ENCODE results near the gene RNF150. TPM values are rescaled to one million over a fixed set of nuclear protein-coding genes. Genes with fewer than 3 reads are reported as not detected.

The RNF150 gene
- total RNA-seq, 1 donor from 2014 or later = 9.1 TPM

- Histone ChIP-seq H3K9me3 (no peaks in the 10 kb centered on the region), H3K27ac (no peak overlapping the region), H3K36me3 (no peaks in the 10 kb centered on the region), H3K4me3 (no peak overlapping the region), H3K4me1 (peaks cover 6% of the 10 kb centered on the region), H3K27me3 (no peaks in the 10 kb centered on the region)
- no peak for DNase-seq (ENCODE audit: extremely low spot score in 2 of 2)
- TF ChIP-seq POLR2A (IDR thresholded peaks at IDR 0.05) = no peak
- no peak for TF ChIP-seq POLR2AphosphoS5 (IDR thresholded peaks at IDR 0.05; ENCODE audit: insufficient read depth in 1 of 2, low read depth in 1 of 2)
- TF ChIP-seq, protein P1, sequence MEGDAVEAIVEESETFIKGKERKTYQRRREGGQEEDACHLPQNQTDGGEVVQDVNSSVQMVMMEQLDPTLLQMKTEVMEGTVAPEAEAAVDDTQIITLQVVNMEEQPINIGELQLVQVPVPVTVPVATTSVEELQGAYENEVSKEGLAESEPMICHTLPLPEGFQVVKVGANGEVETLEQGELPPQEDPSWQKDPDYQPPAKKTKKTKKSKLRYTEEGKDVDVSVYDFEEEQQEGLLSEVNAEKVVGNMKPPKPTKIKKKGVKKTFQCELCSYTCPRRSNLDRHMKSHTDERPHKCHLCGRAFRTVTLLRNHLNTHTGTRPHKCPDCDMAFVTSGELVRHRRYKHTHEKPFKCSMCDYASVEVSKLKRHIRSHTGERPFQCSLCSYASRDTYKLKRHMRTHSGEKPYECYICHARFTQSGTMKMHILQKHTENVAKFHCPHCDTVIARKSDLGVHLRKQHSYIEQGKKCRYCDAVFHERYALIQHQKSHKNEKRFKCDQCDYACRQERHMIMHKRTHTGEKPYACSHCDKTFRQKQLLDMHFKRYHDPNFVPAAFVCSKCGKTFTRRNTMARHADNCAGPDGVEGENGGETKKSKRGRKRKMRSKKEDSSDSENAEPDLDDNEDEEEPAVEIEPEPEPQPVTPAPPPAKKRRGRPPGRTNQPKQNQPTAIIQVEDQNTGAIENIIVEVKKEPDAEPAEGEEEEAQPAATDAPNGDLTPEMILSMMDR (IDR thresholded peaks at IDR 0.05) = no peak
- intact Hi-C loops (cut with DNase I) = no loop called here
These were observed 55.6 kb downstream of the RNF150 start for GRCh38 chr4:141077611-141078225.

- Histone ChIP-seq H3K27me3 (no peaks in the 10 kb centered on the region), H3K4me3 (no peak overlapping the region), H3K36me3 (no peaks in the 10 kb centered on the region), H3K9me3 (no peaks in the 10 kb centered on the region), H3K27ac (no peak overlapping the region), H3K4me1 (peaks cover 6% of the 10 kb centered on the region)
- intact Hi-C loops (cut with DNase I) = no loop called here
- DNase-seq (ENCODE audit: extremely low spot score in 2 of 2) = no peak
- TF ChIP-seq POLR2A (IDR thresholded peaks at IDR 0.05) (no peak), POLR2AphosphoS5 (IDR thresholded peaks at IDR 0.05; ENCODE audit: insufficient read depth in 1 of 2, low read depth in 1 of 2) (no peak)
- TF ChIP-seq, protein P1 (IDR thresholded peaks at IDR 0.05) = no peak
These were observed 57.7 kb downstream of the RNF150 start for GRCh38 chr4:141075553-141075952.

GRCh38 chr4:141074098-141074878, 59.0 kb downstream of the RNF150 start:
- Histone ChIP-seq H3K9me3 (no peaks in the 10 kb centered on the region), H3K27ac (no peak overlapping the region), H3K4me3 (no peak overlapping the region), H3K4me1 (peaks cover 6% of the 10 kb centered on the region), H3K27me3 (no peaks in the 10 kb centered on the region), H3K36me3 (no peaks in the 10 kb centered on the region)
- no peak for DNase-seq (ENCODE audit: extremely low spot score in 2 of 2)
- TF ChIP-seq POLR2A (IDR thresholded peaks at IDR 0.05) (no peak), POLR2AphosphoS5 (IDR thresholded peaks at IDR 0.05; ENCODE audit: insufficient read depth in 1 of 2, low read depth in 1 of 2) (no peak)
- TF ChIP-seq, protein P1 (IDR thresholded peaks at IDR 0.05) = no peak
- intact Hi-C loops (cut with DNase I) = no loop called here

DNA sequence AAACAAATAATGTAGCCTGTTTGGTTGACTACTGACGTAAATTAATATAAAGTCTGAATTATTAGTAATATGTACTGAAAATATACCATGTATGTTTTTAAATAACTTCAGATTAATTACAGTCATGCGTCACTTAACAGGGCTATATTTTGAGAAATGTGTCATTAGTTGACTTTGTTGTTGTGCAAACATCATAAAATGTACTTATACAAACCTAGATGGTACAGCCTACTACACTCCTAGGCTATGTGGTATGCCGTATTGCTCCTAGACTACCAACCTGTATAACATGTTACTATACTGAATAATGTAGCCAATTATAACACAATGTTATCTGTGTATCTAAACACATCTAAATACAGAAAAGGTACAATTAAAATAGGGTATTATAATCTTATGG, 66.6 kb downstream of the RNF150 start:
- TF ChIP-seq, protein P1 (IDR thresholded peaks at IDR 0.05) = no peak
- no peak for TF ChIP-seq POLR2AphosphoS5 (IDR thresholded peaks at IDR 0.05; ENCODE audit: insufficient read depth in 1 of 2, low read depth in 1 of 2)
- no peak for TF ChIP-seq POLR2A (IDR thresholded peaks at IDR 0.05)
- no peaks in the 10 kb centered on the region for H3K9me3 ChIP-seq
- no peaks in the 10 kb centered on the region for H3K27me3 ChIP-seq
- H3K27ac ChIP-seq = no peak overlapping the region
- H3K4me3 ChIP-seq = no peak overlapping the region
- H3K36me3 ChIP-seq = no peaks in the 10 kb centered on the region
- intact Hi-C loops (cut with DNase I) = no loop called here
- H3K4me1 ChIP-seq = no peaks in the 10 kb centered on the region
- no peak for DNase-seq (ENCODE audit: extremely low spot score in 2 of 2)

DNA sequence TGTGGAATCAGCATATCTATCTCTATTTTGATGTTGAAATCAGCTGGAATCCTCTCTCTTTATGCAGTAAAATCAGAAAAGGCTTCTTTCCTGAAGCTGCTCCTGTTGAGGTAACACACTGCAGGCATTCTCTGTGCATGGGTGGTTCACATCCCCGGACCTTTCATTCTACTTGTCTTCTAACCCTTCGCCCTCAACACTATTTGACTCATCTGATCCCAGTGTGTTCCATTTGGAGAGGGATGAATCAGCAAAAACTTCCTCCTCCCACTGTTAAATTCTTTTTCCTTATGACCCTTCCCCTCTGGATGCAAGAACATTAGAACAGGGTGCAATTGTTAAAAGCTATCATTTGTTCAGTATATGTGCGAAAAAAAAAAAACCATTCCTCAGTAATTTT, 67.4 kb downstream of the RNF150 start:
- Histone ChIP-seq H3K4me1 (no peaks in the 10 kb centered on the region), H3K4me3 (no peak overlapping the region), H3K27ac (no peak overlapping the region), H3K27me3 (no peaks in the 10 kb centered on the region), H3K36me3 (no peaks in the 10 kb centered on the region), H3K9me3 (no peaks in the 10 kb centered on the region)
- DNase-seq (ENCODE audit: extremely low spot score in 2 of 2) = no peak
- intact Hi-C loops (cut with DNase I) = no loop called here
- no peak for TF ChIP-seq POLR2A (IDR thresholded peaks at IDR 0.05)
- no peak for TF ChIP-seq POLR2AphosphoS5 (IDR thresholded peaks at IDR 0.05; ENCODE audit: insufficient read depth in 1 of 2, low read depth in 1 of 2)

Data from vagina (tissue), 2 donors.